ENCODE measurements around the gene MAPK8IP1. TPM values are rescaled to one million over a fixed set of nuclear protein-coding genes. Genes with fewer than 3 reads are reported as not detected.

MAPK8IP1 gene
- total RNA-seq, 4 donors from 2014 or later: 9.8 to 17.5 (median 13.8) TPM

GRCh38 chr11:45937916-45938315 is 52.5 kb downstream of the MAPK8IP1 start:
- no peak for TF ChIP-seq EP300 (IDR thresholded peaks at IDR 0.05)
- TF ChIP-seq, protein P1, sequence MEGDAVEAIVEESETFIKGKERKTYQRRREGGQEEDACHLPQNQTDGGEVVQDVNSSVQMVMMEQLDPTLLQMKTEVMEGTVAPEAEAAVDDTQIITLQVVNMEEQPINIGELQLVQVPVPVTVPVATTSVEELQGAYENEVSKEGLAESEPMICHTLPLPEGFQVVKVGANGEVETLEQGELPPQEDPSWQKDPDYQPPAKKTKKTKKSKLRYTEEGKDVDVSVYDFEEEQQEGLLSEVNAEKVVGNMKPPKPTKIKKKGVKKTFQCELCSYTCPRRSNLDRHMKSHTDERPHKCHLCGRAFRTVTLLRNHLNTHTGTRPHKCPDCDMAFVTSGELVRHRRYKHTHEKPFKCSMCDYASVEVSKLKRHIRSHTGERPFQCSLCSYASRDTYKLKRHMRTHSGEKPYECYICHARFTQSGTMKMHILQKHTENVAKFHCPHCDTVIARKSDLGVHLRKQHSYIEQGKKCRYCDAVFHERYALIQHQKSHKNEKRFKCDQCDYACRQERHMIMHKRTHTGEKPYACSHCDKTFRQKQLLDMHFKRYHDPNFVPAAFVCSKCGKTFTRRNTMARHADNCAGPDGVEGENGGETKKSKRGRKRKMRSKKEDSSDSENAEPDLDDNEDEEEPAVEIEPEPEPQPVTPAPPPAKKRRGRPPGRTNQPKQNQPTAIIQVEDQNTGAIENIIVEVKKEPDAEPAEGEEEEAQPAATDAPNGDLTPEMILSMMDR (IDR thresholded peaks at IDR 0.05): no peak
- TF ChIP-seq POLR2AphosphoS5 (IDR thresholded peaks at IDR 0.05): no peak
- no peak for TF ChIP-seq POLR2A (IDR thresholded peaks at IDR 0.05)
- 91% methylated on average over 6 to 10 of the region's 10 CpGs for WGBS, 2 donors (ENCODE audit: low coverage in 1 of 2)
- no peaks in the 10 kb centered on the region for H3K27me3 ChIP-seq

GRCh38 chr11:45939836-45940235 is 54.4 kb downstream of the MAPK8IP1 start:
- no peak for TF ChIP-seq EP300 (IDR thresholded peaks at IDR 0.05)
- no peak for TF ChIP-seq POLR2A (IDR thresholded peaks at IDR 0.05)
- TF ChIP-seq, protein P1 (IDR thresholded peaks at IDR 0.05): no peak
- no peak for TF ChIP-seq POLR2AphosphoS5 (IDR thresholded peaks at IDR 0.05)
- no peaks in the 10 kb centered on the region for H3K4me1 ChIP-seq
- H3K27me3 ChIP-seq: no peaks in the 10 kb centered on the region
- peaks cover 0 to 88% of the 10 kb centered on the region in 2 donors for H3K36me3 ChIP-seq
- no peaks in the 10 kb centered on the region for H3K9me3 ChIP-seq
- 78 to 91% methylated on average over 1 to 2 of the region's 2 CpGs for WGBS, 2 donors (ENCODE audit: low coverage in 1 of 2)
- H3K27ac ChIP-seq: no peak overlapping the region
- H3K4me3 ChIP-seq: no peak overlapping the region
- no peak for ATAC-seq

More at GRCh38 chr11:45937916-45938315, 52.5 kb downstream of the MAPK8IP1 start:
- peaks cover 0 to 88% of the 10 kb centered on the region in 2 donors for H3K36me3 ChIP-seq
- no peak overlapping the region for H3K27ac ChIP-seq
- ATAC-seq: no peak
- no peak overlapping the region for H3K4me3 ChIP-seq
- no peaks in the 10 kb centered on the region for H3K9me3 ChIP-seq
- H3K4me1 ChIP-seq: no peaks in the 10 kb centered on the region

DNA sequence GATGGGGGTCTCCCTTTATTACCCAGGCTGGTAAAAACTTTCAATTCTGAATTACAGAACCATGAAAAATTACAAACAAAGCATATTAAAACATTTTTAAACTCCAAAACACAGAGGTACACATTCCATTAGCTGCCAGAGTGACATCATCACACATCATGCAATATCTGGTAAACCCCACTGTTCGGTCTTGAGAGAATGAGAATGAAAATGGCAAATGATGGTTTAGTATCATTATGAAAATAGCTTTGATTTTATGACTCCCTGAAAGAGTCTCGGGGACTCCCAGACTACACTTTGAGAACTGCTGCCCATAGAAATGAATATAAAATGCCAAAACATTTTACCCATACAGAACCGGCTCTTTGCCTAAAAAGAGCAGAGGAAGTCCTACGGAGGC is 55.8 kb downstream of the MAPK8IP1 start:
- 79 to 87% methylated on average over 3 to 4 of the region's 4 CpGs for WGBS, 2 donors (ENCODE audit: low coverage in 1 of 2)
- Histone ChIP-seq H3K27me3 (no peaks in the 10 kb centered on the region), H3K4me1 (no peaks in the 10 kb centered on the region), H3K36me3 (peaks cover 0 to 88% of the 10 kb centered on the region in 2 donors), H3K9me3 (no peaks in the 10 kb centered on the region), H3K4me3 (no peak overlapping the region), H3K27ac (no peak overlapping the region)
- no peak for ATAC-seq
- no peak for TF ChIP-seq POLR2A (IDR thresholded peaks at IDR 0.05)
- TF ChIP-seq EP300 (IDR thresholded peaks at IDR 0.05): no peak
- TF ChIP-seq POLR2AphosphoS5 (IDR thresholded peaks at IDR 0.05): no peak
- TF ChIP-seq, protein P1 (IDR thresholded peaks at IDR 0.05): no peak

- Histone ChIP-seq H3K4me1 (no peaks in the 10 kb centered on the region), H3K27ac (no peak overlapping the region), H3K36me3 (peaks cover 0 to 88% of the 10 kb centered on the region in 2 donors), H3K4me3 (no peak overlapping the region), H3K27me3 (no peaks in the 10 kb centered on the region), H3K9me3 (no peaks in the 10 kb centered on the region)
- 92% methylated on average over 4 of the region's 4 CpGs for WGBS, 2 donors (ENCODE audit: low coverage in 1 of 2)
- ATAC-seq: no peak
- TF ChIP-seq, protein P1 (IDR thresholded peaks at IDR 0.05): no peak
- TF ChIP-seq EP300 (IDR thresholded peaks at IDR 0.05) (no peak), POLR2A (IDR thresholded peaks at IDR 0.05) (no peak), POLR2AphosphoS5 (IDR thresholded peaks at IDR 0.05) (no peak)
These were observed 56.9 kb downstream of the MAPK8IP1 start for GRCh38 chr11:45942381-45942780.

GRCh38 chr11:45945397-45945999 is 60.0 kb downstream of the MAPK8IP1 start:
- no peaks in the 10 kb centered on the region for H3K4me1 ChIP-seq
- no peaks in the 10 kb centered on the region for H3K27me3 ChIP-seq
- 75% methylated on average over 3 of the region's 3 CpGs; no CpG with 5 or more reads in 1 of the 2 donors for WGBS, 2 donors (ENCODE audit: low coverage in 1 of 2)
- no peak for TF ChIP-seq POLR2AphosphoS5 (IDR thresholded peaks at IDR 0.05)
- TF ChIP-seq EP300 (IDR thresholded peaks at IDR 0.05): no peak
- TF ChIP-seq, protein P1 (IDR thresholded peaks at IDR 0.05): no peak
- TF ChIP-seq POLR2A (IDR thresholded peaks at IDR 0.05): no peak
- H3K27ac ChIP-seq: no peak overlapping the region
- H3K36me3 ChIP-seq: peaks cover 0 to 99% of the 10 kb centered on the region in 2 donors
- ATAC-seq: no peak
- no peaks in the 10 kb centered on the region for H3K9me3 ChIP-seq
- H3K4me3 ChIP-seq: no peak overlapping the region

Measured in gastroesophageal sphincter (tissue), 4 donors.